HL-60/S4 (cell line): ENCODE data around the gene ANO4.
"Not testable (repeated sequence)": the region's sequence is repeated elsewhere in the genome, so short reads cannot be mapped to it uniquely, and the experiment has no call there.

Experiments used
- in situ Hi-C: fragments of 300-500 bp; cut with MboI; formaldehyde crosslinking; loops from 2 replicates; pipeline ENCODE4 v1.14.3; 2022; ENCODE audit warnings: low sequenced_read_pairs

Gene ANO4

DNA sequence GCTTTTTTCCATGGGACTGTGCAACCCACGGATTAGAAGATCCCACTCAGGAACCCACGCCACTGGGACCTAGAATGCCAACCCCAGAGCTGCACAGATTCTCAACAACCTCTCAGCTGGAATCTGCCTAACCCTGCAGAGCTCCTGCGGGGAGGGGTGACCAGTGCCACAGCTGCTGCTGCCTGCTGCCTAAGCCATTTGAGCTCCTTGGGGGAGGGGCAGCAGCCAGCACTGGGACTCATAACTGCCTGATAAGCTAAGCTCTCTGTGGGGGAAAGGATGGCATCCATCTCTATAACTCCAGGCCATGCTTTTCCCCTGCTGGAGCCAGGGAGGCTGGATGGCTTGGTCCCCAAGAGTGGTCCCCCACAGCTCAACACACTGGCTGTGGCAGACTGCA is 232.6 kb downstream of the ANO4 start:
- in situ Hi-C loops = no loop called here

DNA sequence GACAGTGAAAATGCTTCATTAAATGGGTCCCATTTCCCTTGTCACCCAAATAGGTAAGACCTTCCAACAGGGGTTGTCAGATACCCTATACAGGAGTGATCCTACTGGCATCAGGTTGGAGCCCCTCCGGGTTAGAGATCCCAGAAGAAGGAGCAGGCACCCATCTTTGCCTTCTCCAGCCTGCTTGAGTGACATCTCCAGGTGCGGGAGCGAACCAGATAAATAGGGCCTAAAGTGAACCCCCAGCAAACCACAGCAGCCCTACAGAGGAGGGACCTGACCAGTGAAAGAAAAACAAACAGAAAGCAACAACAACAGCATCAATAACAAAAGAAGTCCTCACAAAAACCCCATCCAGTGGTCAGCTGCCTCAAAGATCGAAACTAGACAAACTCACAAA is 233.2 kb downstream of the ANO4 start:
- in situ Hi-C loops = no loop called here

DNA sequence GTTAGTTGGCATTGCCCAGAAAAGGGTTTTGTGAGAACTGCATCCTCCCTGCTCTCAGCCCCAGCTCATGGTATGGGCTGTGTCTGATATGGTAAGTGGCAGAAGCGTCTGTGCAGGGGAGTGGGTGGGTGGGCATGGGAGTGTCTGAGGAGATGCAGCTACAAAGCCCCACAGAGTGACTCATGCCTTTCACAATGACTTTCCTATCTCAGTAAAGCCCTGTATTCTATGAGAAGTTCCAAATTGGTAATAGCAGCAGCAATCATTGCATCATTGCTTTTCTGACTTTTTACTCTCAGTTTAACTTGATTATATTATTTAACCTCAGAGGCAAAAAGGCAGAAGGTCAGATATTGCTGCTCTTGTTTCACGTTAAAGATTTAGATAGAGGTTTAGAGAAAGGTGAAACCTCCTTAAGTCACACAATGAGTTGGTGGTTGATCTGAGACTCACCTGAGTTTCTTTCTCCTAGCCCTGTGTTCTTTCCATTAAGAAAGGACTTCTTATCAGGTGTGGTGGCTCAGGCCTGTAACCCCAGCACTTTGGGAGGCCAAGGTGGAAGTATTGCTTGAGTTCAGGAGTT is 243.8 kb downstream of the ANO4 start:
- in situ Hi-C loops = no loop called here

DNA sequence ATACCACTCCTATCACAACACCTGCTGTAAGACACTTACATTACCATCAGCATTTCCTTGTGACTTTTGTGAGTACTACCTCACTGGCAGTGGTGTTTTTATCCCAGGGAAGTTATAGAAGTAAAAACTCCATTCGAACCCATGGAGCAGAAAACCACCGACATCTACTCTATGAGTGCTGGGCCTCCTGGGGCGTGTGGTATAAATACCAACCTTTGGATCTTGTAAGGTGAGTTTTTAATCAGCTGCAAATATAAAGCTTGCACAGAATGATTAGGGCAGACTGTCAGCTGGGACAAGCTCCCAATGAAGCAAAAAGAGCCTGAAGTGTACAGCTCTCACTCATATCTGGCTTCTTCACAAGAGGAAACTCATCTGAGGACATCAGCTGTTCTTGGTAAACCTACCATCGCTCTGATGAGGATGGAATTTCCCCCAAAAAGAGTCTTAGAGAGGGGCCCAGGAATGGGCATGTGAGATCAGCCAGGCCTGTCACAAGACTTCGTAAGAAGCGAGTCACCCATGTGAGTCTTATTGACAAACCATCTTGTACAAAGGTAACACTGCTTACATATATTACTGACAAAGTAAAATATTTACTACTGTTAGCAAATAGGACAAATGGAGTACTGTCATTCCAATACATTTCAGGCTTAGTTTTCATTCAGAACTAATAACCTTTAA is 245.4 kb downstream of the ANO4 start:
- in situ Hi-C loops = no loop called here

DNA sequence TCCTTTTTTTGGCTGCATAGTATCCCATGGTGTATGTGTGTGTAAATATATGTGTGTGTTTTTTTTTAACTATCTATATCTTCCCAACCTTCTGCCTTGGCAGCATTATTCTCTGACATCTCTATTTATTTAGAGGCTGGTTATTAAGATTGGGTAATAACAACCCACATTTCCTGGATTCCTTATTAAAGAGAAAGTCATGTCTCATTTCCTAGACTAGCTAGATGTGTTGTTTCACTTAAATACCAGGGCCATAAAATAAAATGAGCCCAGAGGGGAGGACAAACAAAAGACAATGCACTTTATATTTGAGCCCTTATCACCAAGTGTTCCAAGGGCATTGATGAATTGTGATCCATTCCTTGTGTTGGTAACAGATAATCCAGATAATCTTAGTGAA is 246.4 kb downstream of the ANO4 start:
- in situ Hi-C loops = no loop called here

DNA sequence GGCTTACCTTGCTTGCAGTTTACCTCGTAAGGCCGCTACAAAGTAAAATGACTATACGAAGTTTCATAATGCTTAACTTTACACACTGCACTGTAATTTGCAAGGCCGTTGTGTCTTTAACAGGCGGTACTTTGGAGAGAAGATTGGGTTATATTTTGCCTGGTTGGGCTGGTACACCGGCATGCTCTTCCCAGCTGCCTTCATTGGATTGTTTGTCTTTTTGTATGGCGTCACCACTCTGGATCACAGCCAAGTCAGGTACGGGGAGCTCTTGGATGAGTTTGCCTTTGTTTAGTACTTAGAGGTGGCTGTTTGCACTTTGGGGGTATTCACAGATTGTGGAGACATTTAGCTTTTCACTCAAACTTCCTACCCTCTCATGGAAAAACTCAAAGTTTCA is 247.6 kb downstream of the ANO4 start:
- in situ Hi-C loops = no loop called here

DNA sequence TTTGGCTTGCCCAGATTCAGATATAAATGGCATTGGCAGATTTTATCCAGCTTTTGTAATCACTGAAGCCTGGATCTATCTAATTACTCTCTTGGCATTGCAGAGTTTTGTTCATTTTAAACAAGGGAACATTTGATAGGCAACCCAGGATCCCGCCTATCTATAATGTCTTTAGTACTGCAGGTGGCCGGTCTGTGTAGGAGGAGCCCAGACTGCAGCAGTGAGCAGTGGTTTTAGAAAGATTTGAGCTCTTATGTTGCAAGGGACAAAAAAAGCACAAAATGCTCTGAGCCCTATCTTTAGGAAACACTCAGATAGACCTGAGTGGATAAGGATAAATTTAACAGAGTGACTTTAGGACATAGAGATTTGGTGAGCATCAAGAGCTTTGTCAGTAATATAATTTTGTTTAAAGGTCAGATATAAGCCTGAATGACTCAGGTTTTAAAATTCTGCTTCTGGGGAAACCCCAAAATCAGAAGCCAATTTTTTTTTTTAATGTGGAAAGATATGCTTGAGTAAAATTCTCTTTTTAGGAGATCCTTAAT is 250.0 kb downstream of the ANO4 start:
- in situ Hi-C loops = no loop called here

DNA sequence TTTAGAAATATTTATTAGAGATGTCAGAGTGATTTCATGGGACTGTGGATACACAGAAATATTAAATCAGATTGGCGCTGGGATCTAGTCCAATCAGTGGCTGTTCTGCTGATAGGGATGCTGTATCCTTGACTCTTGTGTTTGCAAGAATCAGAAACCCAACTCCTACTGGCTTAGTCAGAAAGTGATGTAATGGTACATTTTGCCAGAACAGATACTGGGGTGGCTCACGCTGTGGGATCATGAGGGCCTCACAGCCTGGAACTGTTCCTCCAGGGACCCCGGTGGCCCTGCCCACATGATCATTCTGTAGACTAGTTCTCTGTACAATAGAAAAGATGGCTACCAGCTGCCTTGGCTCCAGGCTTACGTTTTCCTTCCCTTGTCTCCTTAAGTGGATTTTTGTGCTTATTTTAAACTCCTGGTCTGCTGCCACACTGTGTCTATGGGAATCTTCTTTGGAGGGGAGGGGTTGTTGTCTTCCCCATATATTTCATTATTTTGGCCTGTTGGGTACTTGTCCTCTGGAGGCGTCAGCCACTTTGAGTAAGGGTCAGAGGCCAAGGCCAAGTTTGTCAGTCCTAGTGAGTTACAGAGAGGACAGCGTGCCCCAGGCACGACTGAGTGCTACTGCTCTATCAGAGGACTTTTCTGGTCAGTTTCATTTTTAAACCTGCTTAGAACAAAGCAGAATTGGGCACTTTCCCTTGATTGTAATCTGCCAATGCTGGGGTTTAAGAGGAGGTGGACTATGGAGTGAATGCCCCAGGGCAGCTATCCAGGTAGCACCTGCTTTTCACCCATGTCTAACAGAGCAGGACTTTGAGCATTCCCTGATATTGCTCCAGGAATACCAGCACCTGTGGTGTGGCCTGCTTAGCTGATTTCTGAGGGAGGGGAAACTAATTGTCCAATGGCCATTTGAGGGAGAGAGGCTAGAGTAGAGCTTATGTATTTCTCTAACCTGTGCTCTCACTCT is 251.2 kb downstream of the ANO4 start:
- in situ Hi-C loops = no loop called here

DNA sequence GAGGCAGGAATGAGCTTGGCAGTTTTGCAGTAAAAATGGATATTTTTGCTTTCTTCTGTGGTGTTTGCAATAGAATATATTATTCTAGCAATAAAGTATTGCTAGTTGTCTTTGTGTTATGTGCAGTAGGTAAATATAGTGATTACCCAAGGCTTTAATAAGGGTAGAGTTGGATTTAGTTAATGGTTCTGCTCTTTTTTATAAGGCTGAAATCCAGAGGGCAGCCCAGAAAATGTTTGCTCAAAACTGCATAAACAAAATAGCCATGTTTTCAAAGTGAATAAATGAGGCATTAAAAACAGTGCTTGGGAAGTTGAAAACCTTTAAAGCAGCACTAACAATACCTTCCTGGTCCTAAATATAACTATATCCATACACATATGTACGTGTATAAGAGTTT is 253.1 kb downstream of the ANO4 start:
- in situ Hi-C loops = no loop called here

DNA sequence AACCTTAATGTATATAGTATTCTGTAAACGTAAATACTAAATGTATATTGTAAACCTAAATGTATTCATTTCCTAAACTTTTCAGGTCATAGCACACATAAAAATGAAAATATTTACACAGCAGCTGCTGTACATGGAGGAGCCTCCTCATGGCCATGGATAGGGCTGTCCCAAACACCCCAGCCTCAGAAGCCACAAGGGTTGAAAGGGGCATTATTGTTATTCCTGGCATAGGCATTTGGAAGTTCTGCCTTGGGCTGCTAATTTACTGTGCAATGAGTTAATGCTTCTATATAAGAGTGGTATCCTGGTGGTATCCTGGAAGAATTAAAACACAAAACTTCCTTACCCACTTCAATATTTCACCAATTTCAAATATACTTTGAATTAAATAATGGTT is 256.1 kb downstream of the ANO4 start:
- in situ Hi-C loops = no loop called here

DNA sequence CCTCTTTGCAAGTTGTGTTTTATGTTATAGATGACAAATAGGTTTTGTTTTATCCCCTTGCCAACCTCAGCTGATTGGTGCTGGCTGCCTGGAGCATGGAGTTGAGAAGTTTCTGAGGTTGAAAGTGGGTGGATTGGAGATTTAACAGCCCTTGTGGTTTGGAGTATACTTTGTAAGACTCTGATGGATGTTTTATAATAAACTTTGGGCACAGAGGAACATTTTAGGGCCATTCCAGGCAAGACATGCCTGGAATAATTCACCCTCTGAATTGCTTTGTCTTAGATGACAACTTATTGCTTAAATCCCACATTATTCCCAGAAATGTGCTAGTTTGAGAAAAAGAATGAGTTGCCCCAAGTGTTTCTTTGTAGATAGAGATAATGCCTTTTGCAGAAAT is 256.6 kb downstream of the ANO4 start:
- in situ Hi-C loops = no loop called here

DNA sequence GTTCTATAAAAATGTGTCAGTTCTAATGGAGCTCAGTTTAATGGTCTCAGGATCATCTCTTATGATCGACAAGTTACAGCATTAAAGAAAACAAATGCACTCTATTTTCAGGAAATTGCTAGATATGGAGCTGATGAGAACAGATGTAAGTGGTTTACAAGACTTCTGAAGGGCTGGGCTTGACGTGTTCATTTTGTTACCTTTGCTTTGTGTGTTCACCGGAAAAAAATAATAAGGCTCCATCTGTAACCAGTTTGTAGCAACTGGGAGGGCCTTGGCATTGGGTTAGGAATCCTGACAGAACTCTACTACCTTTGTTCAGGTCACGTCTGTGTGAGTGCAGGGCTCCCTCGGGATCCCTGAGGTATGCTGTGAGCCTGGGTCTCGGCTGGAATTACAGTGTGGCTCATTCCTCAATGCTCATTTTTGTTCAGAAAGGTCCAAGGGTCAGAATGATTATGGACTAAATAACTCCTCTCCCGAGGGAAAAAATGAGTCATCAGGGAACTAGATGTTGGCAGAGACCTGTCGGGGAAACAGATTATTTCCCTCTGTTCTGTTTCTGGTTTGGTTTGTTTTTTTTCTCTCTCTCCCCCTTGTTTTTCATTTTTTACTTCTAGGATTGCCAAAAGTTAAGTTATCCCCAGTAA is 257.4 kb downstream of the ANO4 start:
- in situ Hi-C loops = no loop called here

DNA sequence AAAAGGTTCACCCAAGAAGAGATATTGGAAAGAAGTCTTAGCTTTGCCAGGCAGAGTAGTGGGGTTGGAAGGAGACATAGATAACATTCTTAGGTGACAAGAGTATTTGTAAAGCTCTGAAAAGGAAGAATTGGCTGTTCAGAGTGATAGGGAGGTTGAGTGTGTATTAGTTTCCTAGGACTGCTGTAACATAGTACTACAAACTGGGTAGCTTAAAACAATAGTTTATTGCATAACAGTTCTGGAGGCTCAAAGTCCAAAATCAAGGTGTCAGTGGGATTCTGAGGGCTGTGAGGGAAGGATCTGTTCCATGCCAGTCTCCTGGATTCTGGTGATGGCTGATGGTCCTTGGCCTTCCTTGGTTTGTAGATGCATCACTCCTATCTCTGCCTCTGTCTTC is 258.6 kb downstream of the ANO4 start:
- in situ Hi-C loops = no loop called here

DNA sequence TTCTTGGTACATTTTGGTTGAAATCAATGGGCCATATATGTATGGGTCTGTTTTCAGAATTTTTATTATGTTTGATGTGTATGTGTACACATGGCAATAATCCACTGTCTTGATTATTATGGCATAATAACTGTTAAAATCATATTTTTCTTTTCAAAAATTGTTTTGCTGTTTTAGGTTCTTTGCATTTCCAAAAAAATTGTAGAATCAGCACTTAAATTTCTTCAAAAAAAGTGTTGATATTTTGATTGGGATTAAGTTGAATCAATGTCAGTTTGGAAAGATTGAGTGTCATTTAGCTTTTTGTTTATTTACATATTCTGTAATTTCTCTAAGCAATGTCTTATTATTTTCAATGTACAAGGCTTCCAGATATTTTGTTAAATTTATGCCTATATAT is 261.4 kb downstream of the ANO4 start:
- in situ Hi-C loops = no loop called here

DNA sequence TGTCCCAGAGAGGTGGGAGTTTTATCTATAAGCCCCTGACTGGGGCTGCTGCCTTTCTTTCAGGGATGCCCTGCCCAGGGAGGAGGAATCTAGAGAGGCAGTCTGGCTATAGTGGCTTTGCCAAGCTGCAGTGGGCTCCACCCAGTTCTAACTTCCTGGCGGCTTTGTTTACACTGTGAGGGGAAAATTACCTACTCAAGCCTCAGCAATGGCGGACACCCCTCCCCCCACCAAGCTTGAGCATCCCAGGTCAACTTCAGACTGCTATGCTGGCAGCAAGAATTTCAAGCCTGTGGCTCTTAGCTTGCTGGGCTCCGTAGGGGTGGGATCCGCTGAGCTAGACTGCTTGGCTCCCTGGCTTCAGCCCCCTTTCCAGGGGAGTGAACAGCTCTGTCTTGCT is 267.9 kb downstream of the ANO4 start:
- in situ Hi-C loops = not testable (repeated sequence)

DNA sequence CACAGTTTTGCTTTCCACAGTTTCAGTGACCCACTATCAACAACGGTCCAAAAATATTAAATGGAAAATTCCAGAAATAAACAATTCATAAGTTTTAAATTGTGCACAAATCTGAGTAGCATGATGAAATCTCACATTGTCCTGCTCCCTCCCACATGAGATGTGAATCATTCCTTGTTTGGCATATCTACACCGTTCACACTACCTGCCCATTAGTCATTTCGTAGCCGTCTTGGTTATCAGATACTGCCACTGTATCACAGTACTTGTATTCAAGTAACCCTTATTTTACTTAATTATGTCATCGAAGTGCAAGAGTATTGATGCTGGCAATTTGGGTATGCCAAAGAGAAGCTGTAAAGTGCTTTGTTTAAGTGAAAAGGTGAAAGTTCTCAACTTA is 270.1 kb downstream of the ANO4 start:
- in situ Hi-C loops = no loop called here

DNA sequence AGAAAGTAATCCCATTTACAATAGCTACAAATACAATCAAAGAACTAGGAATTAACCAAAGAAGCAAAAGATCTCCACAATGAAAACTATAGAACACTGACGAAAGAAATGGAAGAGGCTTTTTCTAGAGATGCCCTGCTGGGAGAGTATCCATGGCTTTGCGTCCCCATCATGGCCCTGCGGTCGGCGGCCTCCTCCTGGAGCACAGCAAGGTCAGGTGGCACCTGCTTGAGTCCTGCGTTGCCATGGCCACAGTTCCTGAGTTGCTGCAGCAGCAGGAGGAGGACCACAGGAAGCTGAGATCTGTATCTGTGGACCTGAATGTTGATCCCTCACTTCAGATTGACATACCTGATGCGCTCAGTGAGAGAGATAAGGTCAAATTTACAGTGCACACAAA is 271.9 kb downstream of the ANO4 start:
- in situ Hi-C loops = no loop called here

DNA sequence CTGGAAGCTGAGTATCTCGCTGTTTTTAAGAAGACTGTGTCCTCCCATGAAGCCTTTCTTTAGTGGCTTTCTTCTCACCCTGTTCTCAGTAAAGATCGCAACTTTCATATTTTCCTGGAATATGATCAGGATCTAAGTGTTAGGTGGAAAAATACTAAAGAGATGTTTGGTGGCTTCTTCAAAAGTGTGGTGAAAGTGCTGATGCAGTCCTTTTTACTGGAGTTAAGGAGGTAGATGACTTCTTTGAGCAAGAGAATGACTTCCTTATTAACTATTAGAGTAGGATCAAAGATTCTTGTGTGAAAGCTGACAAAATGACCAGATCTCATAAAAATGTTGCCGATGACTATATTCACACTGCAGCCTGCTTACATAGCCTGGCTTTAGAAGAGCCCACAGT is 273.8 kb downstream of the ANO4 start:
- in situ Hi-C loops = no loop called here

DNA sequence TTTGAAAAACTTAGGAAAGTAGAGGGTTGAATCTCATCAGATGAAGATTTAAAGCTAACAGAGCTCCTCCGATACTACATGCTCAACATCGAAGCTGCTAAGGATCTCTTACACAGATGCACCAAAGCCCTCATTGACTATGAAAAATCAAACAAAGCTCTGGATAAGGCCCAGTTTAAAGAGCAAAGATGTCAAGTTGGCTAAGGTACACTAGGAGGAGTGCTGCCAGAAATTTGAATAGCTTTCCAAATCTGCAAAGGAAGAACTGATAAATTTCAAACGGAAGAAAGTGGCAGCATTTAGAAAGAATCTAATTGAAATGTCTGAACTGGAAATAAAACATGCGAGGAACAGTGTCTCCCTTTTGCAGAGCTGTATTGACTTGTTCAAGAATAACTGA is 274.3 kb downstream of the ANO4 start:
- in situ Hi-C loops = no loop called here

DNA sequence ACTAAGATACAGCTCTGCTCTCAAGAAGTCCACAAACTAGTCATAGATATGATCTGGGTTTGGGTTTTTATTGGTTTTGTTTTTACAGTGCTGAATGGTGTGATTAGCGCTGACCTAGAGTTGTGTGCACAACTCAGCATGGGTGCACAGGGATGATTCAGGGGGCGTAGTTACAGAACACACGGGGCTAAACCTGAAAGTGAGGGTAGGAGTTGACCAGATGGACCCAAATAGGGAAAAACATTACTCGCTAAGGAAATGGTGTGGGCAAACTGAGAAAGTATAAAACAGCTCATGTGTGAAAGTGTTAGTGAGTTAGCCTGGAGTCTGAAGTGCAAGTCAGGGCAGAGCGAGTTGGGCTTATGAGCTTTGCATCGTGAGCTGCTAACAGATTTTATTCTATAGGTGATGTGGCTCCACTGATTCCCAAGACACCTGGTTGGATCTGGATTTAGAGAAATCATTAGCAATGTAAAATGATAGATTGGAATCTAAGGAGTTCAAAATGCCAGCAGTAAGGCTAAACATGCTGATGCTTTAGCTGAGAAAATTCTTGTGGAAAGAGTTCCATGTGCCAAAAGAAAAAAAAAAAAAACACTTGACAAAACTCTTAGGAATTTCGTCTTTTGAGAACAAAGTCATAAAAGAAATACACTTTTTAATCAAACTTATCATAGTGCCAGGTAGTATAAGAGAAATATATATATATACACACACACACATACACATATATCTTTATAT is 280.5 kb downstream of the ANO4 start:
- in situ Hi-C loops = no loop called here
